ENCODE measurements around the gene PITPNC1.

The PITPNC1 gene

DNA sequence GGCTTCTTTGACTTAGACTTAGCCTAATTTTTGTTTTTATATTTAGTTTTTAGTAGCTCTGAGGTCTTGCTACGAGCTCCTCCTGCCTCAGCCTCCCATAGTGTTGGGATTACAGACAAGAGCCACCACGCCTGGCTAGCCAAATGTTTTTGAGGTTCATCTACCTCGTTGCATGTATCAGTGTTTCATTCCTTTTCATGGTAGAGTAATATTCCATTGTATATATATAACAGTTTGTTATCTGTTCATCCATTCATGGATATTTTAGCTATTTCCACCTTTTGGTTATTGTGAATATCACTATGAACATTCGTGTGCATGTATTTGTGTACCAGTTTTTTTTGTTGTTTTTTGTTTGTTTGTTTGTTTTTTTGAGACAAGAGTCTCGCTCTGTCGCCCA lies 352.8 kb downstream of the PITPNC1 start:
- no peak for DNase-seq (ENCODE audit: low read depth, low spot score)
- TF ChIP-seq, protein P1, sequence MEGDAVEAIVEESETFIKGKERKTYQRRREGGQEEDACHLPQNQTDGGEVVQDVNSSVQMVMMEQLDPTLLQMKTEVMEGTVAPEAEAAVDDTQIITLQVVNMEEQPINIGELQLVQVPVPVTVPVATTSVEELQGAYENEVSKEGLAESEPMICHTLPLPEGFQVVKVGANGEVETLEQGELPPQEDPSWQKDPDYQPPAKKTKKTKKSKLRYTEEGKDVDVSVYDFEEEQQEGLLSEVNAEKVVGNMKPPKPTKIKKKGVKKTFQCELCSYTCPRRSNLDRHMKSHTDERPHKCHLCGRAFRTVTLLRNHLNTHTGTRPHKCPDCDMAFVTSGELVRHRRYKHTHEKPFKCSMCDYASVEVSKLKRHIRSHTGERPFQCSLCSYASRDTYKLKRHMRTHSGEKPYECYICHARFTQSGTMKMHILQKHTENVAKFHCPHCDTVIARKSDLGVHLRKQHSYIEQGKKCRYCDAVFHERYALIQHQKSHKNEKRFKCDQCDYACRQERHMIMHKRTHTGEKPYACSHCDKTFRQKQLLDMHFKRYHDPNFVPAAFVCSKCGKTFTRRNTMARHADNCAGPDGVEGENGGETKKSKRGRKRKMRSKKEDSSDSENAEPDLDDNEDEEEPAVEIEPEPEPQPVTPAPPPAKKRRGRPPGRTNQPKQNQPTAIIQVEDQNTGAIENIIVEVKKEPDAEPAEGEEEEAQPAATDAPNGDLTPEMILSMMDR (IDR thresholded peaks at IDR 0.05; ENCODE audit: insufficient read depth, low read length, missing control alignments), result no peak
- ChIA-PET POLR2A (no interaction called here), CTCF (interaction anchor here (1.1 to 2.6 kb wide), 2 partner anchors 9 to 12 kb away, joined by 4 to 7 read pairs; no protein-coding TSS in a partner anchor)
- no peak overlapping the region for H3K4me3 ChIP-seq (ENCODE audit: low read depth, low read length)

DNA sequence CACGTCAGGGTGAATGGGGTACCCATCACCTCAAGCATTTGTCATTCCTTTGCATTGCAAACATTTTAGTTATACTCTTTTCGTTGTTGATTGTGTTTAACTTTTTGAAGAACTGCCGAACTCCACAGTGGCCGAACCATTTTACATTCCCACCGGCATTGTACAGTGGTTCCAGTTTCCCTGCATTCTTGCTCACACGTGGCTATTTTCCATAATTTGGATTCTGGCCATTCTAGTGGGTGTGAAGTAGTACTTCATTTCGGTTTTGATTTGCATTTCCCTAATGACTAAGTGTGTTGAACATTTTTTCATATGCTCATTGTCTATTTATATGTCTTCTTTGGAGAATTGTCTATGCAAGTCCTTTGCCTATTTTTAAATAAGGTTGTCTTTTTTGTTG lies 353.6 kb downstream of the PITPNC1 start:
- ChIA-PET CTCF (no interaction called here), POLR2A (no interaction called here)
- no peak overlapping the region for H3K4me3 ChIP-seq (ENCODE audit: low read depth, low read length)
- DNase-seq (ENCODE audit: low read depth, low spot score), result no peak
- TF ChIP-seq, protein P1 (IDR thresholded peaks at IDR 0.05; ENCODE audit: insufficient read depth, low read length, missing control alignments), result no peak

DNA sequence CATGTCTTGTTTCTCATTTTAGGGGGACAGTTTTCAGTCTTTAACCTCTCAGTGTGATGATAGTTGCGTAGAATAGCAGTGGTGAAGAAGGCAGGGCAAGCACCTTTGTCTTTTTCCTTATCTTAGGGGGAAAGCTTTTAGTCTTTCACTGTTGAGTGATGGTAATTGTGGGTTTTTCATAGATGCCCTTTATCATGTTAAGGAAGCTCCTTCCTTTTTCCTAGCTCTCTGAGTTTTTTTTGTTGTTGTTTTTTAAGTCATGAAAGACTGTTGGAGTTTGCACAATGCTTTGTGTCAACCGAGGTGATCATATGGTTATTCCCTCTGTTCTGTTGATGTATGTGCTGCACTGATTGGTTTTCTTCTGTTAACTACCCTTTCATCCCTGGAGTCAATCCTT lies 356.4 kb downstream of the PITPNC1 start:
- CTCF ChIA-PET, result interaction anchor here (0.7 to 1.7 kb wide), 2 partner anchors 15 to 16 kb away, joined by 3 to 6 read pairs; partner anchors contain the start of gene NOL11
- POLR2A ChIA-PET, result no interaction called here
- no peak for DNase-seq (ENCODE audit: low read depth, low spot score)
- H3K4me3 ChIP-seq (ENCODE audit: low read depth, low read length), result no peak overlapping the region
- TF ChIP-seq, protein P1 (IDR thresholded peaks at IDR 0.05; ENCODE audit: insufficient read depth, low read length, missing control alignments), result no peak

DNA sequence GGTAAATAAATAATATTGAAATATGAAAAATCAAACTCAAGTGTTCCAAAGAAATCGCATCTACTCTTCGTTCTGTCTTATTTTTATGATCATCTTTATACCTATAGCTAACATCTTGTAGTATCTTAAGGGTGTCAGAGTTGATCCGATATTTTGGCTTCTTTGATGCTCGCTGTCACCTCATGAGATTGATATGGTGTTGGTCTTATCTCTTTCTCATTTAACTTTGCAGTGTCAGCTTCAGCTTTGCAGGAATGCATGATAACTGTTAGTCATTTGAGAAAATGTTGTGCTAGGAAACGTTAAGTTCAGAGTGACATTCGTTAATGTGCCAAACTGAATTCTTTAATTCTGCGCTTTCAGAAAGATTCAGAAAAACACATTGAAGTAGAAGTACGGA lies 360.1 kb downstream of the PITPNC1 start:
- ChIA-PET CTCF (interaction anchor here (1.2 to 1.9 kb wide), 2 partner anchors 11 to 20 kb away, joined by 5 to 6 read pairs; no protein-coding TSS in a partner anchor), POLR2A (no interaction called here)
- DNase-seq (ENCODE audit: low read depth, low spot score), result no peak
- TF ChIP-seq, protein P1 (IDR thresholded peaks at IDR 0.05; ENCODE audit: insufficient read depth, low read length, missing control alignments), result no peak
- H3K4me3 ChIP-seq (ENCODE audit: low read depth, low read length), result no peak overlapping the region

DNA sequence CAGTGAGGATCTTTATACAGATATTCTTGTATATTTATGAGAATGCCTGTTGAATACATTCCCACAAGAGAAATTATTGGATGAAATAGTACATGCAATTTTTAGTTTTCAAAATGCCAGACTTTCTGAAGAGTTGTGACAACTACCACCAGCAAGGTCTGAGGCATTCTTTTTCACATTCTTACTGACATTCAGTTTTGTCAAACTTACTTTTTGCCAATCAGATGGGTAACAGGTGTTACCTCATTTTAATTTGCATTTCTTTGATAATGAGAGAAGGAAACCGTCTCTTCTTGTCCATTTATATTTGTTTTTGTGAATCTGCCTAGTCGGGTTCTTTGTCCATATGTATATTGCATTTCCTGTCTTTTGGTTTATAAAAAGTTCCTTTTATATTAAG lies 364.9 kb downstream of the PITPNC1 start:
- no peak overlapping the region for H3K4me3 ChIP-seq (ENCODE audit: low read depth, low read length)
- ChIA-PET POLR2A (no interaction called here), CTCF (no interaction called here)
- TF ChIP-seq, protein P1 (IDR thresholded peaks at IDR 0.05; ENCODE audit: insufficient read depth, low read length, missing control alignments), result no peak
- DNase-seq (ENCODE audit: low read depth, low spot score), result no peak
